Hematopoietic multipotent progenitor cell treated with erythropoietin and hydrocortisone succinate and interleukin-3 and kit ligand, for 8 days (in vitro differentiated cells): ENCODE data around the gene AFDN.

Experiments
- DNase-seq: peaks from one replicate; pipeline ENCODE4 v3.0.0-alpha.2; 2015

The AFDN gene

GRCh38 chr6:167826896-167827582, at the start of gene AFDN:
Gene AFDN (plus strand): TSS chr6:167826911. CDS start chr6:167827133, 222 bp downstream.
- no peak for DNase-seq

- no peak for DNase-seq
Measured at GRCh38 chr6:167778497-167779128, 48.1 kb upstream of the AFDN start.

- no peak for DNase-seq
Measured at GRCh38 chr6:167779129-167779992, 47.4 kb upstream of the AFDN start.

GRCh38 chr6:167779993-167780655, 46.6 kb upstream of the AFDN start:
- no peak for DNase-seq

GRCh38 chr6:167781066-167781767, 45.5 kb upstream of the AFDN start:
- no peak for DNase-seq

GRCh38 chr6:167781868-167782267, 44.8 kb upstream of the AFDN start:
- no peak for DNase-seq

- no peak for DNase-seq
Measured at GRCh38 chr6:167782698-167783517, 43.8 kb upstream of the AFDN start.

- no peak for DNase-seq
Measured at GRCh38 chr6:167786853-167787675, 39.6 kb upstream of the AFDN start.

GRCh38 chr6:167787896-167788562, 38.7 kb upstream of the AFDN start:
- no peak for DNase-seq

- DNase-seq: no peak
Measured at GRCh38 chr6:167788563-167788903, 38.2 kb upstream of the AFDN start.

- DNase-seq: no peak
Measured at GRCh38 chr6:167789358-167789757, 37.4 kb upstream of the AFDN start.

GRCh38 chr6:167791091-167791779, 35.5 kb upstream of the AFDN start:
- no peak for DNase-seq

GRCh38 chr6:167791780-167792478, 34.8 kb upstream of the AFDN start:
- DNase-seq: no peak

- DNase-seq: no peak
Measured at GRCh38 chr6:167793421-167793820, 33.3 kb upstream of the AFDN start.

- DNase-seq: no peak
Measured at GRCh38 chr6:167794161-167795157, 32.3 kb upstream of the AFDN start.

GRCh38 chr6:167795321-167795811, 31.3 kb upstream of the AFDN start:
- no peak for DNase-seq

- no peak for DNase-seq
Measured at GRCh38 chr6:167795874-167796191, 30.9 kb upstream of the AFDN start.
